Activated CD4-positive, alpha-beta T cell treated with anti-CD3 and anti-CD28 coated beads for 48 hours (primary cell): ENCODE data around the gene ITGA11.

ENCODE experiments used
- DNase-seq: peaks from one replicate; pipeline ENCODE4 v3.0.0-alpha.2; 2020

The ITGA11 gene

DNA sequence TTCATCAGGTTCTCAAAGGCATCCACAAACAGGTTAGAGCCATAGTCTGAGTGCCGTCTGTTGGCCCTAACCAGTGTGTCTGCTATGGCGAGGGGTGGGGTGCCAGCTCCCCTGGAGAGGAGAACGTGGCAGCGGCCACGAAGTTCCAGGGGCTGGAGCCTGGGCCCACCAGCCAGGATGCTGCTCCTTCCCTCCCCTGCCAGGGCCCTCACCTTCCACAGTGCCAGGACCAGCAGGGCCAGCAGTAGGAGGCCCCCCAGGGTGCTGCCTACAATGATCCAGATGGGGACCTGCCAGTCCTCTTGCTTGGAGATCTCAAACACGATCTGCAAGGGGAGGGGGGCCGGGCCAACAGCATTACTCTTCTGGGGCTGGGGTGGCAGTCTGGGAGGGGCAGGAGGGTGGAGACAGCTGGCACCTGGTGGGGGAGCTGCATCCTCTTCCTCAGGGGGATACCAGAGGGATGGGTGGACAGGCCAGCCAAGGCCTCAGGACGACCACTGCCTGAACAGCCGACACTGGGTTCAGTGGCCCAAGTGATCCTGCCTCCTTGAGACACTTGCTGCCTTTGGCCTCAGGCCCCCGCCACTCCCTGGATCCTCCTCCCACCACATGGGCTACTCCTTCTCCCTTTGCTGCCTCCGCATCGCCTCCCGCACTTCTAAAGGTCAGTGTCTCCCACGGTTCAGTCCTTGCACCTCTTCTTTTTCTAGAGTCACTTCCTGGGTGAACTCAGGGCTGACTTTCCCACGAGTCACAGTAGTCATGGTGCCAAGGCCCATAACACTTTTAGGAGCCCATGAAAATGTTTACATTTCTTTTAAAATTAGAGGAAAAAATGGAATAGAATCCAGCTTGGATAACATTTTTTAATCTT lies 128.2 kb downstream of the ITGA11 start:
- no peak for DNase-seq

DNA sequence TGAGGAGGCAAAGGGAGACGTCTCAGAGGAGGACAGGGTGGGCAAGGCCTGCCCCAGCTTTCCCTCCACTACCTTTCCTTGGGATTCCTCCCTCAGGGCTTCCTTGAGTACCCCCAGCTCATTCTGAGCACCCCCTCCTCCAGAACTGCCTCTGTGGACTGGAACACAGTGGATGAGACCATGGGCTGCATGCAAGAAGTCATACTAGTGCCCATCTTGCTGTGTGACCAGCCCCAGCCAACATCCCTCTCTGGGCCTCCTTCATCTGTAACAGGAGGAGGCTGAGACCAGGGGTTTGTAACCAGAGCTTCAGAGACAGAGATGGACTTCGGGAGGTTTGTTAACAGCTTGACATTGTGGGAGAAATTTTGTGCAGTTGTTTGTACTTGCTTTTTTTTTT lies 128.8 kb downstream of the ITGA11 start:
- DNase-seq: no peak

DNA sequence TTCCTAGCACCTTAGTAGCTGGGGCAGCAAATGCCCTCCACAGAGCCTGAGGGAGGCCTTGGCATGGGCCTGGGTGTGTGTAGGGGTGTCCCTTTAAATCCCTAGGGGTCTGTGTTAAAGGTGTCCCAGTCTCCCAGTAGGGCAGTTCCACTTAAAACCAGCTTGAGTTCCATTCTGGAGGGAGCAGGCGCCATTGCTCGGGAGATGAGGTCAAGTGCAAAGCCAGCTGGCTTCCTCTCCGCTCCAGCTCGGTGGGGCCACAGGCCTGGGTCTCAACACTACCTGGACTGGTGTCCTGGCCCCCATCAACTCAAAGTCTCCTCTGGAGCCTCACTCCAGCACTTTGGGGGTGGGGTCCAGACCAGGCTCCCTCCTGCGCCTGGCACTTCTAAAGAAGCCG lies 129.2 kb downstream of the ITGA11 start:
- no peak for DNase-seq

DNA sequence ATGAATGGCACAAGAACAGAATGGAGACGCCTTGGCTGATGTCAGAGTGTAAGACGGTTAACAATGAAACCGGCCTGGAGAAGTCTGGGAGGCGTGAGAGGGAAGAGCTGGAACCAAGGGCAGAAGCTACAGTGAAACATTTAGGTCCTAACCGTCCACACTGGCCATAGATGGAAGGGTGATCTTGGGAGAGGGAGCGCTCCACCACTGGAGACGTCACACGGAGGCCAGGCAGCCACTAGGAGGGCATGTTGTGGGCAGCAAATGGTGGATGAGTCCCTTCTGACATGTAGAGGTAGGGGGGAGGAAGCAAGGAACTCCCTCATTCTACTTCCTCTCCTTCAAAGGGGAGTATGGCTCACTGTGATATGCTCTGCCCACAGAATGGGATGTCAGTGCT lies 130.7 kb downstream of the ITGA11 start:
- DNase-seq: no peak

DNA sequence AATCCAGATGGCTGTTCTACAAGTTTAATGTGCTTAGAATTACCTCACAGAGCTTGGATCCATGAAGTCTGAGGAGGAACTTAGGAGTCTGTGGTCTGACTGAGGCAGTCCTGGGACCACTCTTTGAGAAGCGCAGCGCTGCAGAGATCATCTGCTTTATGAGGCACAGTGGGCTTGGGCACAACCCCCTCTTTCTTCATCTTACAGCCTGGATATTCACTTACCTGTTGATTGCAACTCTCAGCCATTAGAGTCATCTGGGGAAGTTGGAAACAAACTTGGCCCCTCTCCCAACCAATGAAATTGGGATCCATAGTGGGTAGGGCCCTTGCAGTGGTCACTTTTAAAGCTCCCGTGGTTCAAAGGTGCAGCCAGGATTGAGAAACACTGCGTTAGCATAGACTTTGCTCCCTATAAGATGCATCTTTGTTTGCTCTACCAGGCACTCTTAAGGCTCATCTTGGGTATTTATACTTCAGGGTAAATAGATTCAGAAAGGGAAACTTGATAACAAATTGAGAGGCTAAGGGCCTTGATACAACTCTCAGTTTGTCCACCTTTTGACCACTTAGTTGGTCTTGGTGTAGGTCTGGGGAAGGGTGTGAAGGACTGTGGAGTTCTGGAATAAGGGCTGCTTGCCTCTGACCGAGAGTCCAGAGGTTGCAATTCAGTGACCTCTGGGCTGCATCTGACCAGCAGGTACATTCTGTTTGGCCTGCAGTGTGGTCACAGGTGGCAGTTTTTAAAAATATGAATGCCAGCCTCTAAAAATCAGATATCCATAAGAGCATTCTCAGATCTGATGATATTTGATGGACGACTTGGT lies 131.6 kb downstream of the ITGA11 start:
- no peak for DNase-seq

DNA sequence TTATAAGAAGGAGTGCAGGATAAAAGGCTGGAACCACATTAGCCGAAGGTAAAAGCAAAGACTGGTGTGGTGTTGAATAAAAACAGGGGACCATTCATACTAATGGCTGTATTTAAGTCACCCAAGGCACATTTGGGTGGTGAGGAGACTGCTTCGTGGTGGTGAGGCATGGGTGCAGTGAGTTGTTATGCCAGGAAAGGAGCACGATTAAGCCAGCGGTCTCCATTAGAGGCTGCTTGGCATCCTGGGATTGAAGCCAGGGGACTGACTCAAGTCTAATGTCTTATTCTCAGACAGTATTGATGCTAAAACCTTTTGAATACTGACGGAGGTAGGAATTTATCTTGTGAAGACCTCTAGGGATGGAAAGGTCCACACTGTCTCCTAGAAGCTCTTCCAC lies 132.5 kb downstream of the ITGA11 start:
- no peak for DNase-seq

DNA sequence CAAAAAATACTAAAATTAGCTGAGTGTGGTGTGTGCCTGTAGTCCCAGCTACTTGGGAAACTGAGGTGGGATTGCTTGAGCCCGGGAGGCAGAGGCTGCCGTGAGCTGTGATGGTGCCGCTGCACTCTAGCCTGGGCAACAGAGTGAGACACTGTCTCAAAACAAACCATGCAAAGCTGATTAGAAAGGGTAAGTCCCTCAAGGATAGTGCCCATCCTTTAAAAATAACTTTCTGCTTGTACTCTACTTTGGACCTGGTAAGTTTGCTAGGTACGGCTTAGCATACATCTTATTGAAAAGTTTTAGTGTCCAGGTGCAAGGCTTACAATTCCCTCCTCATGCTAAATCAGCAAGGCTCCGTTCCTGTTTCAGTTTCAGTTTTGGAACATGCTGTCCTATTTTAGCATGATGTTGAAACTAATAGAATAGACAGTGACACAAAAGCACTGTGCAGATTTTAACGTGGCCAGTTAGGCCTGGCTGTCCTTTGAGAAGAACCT lies 133.0 kb downstream of the ITGA11 start:
- peak; percentile 12 for DNase-seq

DNA sequence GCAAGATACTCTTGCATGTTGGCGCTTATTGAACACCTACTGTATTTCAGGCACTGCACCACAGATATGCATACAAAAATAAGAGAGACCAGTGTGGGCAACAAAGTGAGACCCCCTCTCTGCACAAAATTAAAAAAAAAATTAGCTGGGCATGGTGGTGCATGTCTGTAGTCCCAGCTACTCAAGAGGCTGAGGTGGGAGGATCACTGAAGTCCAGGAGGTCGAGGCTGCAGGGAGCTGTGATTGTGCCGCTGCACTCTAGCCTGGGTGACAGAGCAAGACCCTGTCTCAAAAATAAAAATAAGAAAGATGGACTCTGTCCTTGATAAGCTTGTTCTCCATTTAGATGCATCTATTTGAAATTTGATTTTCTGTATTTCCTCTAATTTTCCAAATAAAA lies 133.6 kb downstream of the ITGA11 start:
- DNase-seq: no peak

DNA sequence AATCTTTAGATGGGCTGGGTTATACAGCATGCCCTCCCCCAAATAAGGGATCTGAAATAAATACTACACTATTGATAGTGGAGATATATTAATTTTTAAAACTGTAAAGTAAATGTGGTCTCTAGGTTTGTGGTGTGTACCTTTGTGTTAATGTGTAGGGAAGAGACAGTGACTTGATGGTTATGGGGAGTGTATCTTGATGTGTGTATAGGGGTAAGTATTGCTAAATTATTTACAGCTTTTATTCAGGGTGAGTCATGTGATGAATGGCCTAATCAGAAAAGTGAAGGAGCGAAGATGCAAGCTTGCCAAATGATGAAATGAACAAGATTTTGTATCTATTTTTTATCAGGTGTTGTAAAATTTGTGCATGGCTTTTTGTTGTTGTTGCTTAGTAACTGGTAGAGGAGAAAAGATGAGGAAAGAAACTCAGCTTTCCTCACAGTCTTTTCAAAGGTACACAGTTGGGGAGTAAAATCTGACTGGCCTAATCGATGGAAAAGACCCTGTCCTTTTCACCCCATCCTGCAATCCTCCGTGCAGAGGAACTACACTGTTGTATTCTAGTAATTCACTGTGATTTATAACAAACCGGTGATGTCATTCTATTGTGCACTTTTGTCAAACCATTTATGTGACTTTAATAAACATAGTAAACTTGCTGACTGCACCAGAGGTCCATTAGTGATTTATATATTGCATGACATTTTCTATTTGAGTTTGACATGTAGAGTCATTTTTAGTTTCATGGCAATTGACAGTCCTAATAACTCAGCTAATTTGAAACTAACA lies 136.8 kb downstream of the ITGA11 start:
- no peak for DNase-seq

DNA sequence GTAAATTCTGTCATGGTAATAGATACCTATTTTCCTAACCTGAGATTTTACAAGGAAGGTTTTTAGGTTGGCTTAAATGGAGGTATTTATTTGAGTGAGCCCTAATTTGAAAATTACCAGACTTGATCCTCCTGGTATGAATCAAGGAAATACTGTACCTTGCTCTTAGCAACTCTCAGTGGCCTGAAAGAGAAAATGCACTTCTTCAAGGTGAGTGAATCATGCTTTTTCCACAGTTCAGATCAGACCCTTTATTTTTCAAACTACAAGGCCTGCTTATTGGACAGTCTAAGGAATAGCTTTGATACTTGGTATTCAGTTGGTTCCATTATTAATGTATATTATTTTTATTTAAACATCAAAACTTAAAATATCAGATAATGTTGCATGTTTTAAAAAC lies 139.0 kb downstream of the ITGA11 start:
- DNase-seq: no peak

DNA sequence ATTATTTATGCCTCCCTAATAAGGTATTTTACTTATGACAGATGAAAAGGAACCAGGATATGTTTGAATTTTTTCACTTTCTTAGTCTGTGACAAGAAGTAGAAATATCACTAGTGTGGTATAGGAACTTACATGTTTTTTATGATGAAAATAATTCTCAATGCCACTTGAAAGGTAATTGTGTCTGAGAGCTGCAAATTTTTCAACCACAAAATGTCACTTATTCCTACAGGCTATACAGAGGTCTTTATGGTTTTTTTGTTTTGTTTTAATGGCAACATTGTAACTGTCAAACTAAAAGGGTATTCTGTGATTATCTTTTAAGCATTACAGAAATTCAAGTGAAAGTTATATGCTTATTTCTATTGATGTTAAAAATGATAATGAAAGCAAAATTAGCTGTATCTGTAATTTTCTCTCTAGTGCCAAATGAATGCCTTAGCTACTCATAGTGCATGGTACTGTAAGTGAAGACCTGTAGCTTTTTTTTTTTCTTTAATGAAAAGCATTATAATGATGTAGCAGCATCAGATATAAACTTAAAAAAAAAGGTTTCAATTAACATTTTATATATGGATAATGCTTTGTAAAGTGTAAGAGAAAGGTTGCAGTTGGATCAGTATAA lies 139.7 kb downstream of the ITGA11 start:
- no peak for DNase-seq

DNA sequence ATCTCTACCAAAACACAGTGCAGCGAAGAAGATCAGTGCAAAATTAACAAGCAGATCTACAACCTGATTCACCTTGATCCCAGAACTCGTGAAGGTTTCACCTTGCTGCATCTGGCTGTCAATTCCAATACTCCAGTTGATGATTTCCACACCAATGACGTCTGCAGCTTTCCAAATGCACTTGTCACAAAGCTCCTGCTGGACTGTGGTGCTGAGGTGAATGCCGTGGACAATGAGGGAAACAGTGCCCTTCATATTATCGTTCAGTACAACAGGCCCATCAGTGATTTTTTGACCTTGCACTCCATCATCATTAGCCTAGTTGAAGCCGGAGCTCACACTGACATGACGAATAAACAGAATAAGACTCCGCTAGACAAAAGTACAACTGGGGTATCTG lies 141.2 kb downstream of the ITGA11 start:
- no peak for DNase-seq

DNA sequence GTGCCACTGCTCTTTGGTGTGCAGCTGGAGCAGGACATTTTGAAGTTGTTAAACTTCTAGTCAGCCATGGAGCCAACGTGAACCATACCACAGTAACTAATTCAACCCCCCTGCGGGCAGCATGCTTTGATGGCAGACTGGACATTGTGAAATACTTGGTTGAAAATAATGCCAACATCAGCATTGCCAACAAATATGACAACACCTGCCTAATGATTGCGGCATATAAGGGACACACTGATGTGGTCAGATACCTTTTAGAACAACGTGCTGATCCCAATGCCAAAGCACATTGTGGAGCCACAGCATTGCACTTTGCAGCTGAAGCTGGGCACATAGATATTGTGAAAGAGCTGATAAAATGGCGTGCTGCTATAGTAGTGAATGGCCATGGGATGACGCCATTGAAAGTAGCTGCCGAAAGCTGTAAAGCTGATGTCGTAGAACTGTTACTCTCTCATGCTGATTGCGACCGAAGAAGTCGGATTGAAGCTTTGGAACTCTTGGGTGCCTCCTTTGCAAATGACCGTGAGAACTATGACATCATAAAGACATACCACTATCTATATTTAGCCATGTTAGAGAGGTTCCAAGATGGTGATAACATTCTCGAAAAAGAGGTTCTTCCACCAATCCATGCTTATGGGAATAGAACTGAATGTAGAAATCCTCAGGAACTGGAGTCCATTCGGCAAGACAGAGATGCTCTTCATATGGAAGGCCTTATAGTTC lies 142.2 kb downstream of the ITGA11 start:
- no peak for DNase-seq

DNA sequence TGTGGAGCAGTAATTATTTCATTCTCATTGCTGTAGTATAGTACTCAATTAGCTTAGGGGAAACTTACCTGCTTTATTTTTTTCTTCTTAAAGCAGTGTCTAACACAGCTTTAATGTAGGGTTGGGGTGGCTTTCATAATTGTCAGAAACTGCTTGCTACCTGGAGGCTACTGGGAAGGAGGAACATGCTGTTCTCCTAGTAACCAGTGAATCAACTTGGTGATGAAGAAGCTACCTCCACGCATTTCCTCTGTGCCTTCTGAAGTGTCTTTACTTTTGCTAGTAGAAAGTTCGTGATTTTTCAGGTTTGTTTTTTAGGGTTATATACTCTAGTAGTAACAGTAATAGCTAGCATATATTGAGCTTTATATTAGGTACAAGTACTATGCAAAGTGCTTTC lies 142.9 kb downstream of the ITGA11 start:
- no peak for DNase-seq

DNA sequence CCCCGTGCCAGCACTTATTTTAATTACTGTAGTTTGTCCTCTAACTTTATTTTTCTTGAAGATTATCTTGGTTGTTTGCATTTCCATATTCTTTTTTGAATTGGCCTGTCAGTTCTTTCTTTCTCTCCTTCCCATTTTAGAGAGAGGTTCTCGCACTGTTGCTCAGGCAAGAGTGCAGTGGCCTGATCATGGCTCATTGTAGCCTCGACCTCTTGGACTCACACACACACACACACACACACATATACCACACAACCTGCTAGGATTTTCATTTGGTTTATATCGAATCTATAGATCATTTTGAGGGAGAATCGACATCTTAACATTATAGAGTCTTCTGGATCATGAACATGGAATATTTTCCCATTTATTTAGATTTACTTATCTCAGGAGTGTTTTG lies 145.7 kb downstream of the ITGA11 start:
- DNase-seq: no peak

DNA sequence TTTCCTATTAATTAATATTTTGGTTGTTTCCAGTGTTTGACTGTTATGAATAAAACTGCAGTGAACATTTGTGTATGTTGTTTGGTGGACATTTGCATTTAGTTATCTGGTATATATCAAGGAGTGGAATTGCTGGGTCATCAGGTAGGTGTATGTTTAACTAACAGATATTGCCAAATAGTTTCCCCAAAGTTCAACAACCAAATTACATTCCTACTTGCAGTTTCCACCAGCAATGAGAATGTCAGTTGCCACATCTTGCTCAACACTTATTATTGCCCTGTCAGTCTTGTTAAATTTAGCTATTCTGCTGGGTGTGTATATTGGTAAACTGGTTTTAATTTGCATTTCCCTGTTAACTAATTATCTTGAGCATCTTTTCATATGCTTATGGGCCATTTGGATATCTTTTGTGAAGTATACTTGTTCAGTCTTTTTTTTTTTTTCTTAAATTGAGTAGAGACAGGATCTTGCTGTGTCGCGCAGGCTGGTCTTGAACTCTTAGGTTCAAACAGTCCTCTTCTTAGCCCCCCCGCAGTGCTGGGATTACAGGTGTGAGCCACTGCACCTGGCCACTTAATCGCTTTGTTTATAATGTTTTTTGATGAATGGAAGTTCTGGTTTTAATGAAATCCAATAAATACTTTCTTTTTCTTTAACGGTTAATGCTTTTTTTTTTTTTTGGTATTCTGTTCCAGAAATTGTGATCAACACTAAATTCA lies 146.5 kb downstream of the ITGA11 start:
- DNase-seq: no peak

DNA sequence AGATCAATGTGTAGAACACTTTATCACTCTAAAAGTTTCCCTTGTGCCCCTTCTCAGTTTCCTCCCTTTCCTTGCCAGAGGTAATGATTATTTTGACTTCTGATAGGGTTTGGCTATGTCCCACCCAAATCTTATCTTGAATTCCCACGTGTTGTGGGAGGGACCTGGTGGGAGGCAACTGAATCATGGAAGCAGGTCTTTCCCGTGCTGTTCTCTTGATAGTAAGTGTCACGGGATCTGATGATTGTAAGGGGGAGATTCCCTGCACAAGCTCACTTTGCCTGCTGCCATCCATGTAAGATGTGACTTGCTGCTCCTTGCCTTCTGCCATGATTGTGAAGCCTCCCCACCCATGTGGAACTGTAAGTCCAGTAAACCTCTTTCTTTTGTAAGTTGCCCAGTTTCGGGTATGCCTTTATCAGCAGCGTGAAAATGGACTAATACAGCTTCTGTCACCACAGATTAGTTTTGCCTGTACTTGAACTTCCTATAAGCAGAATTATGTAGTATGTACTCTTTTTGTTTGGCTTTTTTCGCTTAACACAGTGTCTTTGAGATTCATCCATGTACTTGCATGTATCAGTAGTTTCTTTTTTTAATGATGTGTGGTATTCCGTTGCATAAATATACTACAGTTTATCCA lies 147.2 kb downstream of the ITGA11 start:
- no peak for DNase-seq

DNA sequence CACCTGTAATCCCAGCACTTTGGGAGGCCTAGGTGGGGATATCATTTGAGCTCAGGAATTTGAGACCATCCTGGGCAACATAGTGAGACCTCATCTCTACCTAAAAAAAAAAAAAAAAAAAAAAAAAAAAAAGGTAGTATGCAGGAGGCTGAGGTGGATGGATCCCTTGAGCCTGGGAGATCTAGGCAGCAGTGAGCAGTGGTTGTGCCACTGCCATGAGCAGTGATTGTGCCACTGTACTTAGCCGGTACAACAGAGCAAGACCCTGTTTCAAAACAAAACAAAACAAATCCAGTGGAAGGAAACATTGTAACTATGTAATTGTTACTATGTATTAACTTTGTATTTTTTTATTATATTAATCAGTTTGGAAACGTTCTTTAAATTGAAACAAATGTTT lies 148.6 kb downstream of the ITGA11 start:
- DNase-seq: no peak

DNA sequence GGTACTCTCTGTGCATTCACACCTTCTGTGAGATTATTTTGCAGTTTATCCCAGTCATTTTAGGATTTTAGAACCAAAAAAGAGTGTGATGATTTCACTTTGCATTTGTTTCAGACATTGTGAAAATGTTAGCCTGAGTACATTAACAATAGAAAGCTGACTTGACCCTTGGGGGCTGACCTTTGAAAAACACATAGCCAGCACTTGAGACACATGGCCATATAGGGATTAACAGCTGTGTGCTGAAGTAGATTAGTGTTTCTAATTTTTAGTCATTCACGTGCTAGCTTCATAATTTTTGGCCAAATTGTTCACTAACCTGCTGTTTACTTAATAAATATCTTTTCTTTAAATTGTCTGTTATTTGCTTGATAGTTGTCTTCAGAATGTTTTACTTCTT lies 151.0 kb downstream of the ITGA11 start:
- DNase-seq: no peak
